ENCODE measurements around the gene TANC1.

Gene TANC1

GRCh38 chr2:159175182-159175581 is 206.7 kb downstream of the TANC1 start:
- DNase-seq, result no peak

- DNase-seq, result no peak
Measured at GRCh38 chr2:159175927-159176326, 207.5 kb downstream of the TANC1 start.

GRCh38 chr2:159176555-159176954 is 208.1 kb downstream of the TANC1 start:
- no peak for DNase-seq

DNA sequence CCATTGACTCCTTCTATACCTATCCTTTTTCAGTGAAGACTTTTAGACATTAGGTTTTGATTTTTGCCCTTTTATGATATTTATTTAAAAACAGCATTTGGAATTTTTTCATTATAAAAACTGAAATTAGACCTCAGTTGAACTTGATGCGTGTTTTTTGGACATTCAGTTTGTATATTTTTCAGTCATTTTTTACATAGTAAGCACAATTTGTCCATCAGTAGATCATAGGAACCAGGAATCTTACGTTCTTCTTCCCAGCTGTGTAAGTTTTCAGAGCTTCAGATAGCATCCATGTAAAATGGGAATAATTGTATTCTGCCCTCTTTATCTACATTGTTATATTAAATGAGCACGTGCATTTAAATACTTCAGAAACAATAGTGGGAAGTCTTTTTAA is 208.9 kb downstream of the TANC1 start:
- DNase-seq, result no peak

DNA sequence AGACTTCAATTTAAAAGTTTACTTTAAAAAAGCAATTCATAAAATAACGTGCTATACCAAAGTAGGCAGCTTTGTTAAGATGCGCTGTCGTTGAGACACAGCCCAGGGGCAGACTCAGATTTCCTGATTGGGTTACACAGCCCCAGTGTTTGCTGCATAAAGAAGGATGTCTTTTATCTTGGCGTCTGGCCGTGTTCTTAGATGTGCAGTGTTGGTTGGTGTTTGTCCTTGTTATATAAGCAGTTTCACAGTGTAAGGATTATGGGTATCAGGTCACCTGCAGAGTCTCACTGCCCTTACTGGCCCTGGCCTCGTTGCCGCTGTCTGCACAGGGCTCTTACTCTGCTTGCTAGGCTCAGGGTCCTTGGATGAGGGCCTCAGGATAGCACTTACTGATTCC is 209.5 kb downstream of the TANC1 start:
- no peak for DNase-seq

DNA sequence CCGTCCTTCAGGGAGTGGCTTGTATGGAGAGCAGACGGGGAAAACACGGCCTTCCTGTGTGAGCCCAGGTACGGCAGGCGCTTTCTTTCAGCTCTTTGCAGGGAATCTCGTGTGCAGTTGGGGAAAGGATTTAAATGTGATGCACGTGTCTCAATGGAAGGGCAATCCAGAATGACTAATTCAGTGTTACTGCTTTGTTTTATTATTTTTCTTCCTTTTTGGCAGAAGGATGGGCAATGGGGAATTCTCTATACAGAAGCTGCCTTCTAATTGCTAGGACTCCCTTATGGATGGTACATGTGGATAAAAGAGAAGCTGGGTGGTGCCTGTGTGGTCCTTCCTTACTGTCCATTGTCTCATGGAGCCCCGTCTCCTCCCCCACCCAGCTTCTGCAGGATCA is 210.7 kb downstream of the TANC1 start:
- DNase-seq, result no peak

DNA sequence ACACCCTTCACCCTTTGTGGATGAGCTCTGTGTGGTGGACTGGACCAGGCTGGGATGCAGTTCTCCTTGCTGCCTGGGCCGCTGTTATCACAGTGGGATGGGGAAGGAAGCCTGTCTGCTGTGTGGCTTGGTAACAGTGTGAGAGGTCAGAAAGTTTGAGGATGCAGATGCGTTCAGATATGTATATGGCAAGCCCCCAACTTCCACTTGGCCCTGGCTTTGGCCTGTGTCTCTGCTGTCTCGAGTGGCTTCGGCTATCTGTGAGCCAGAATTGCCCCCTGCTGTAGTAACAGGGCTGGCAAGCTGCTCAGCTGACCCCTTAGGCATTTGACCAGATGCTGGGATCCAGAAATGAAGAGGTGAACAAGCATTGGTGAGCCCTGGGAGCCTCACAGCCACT is 211.3 kb downstream of the TANC1 start:
- DNase-seq, result no peak

GRCh38 chr2:159183346-159183745 is 214.9 kb downstream of the TANC1 start:
- DNase-seq, result no peak

GRCh38 chr2:159185401-159186130 is 217.1 kb downstream of the TANC1 start:
- DNase-seq, result peak; percentile 34

DNA sequence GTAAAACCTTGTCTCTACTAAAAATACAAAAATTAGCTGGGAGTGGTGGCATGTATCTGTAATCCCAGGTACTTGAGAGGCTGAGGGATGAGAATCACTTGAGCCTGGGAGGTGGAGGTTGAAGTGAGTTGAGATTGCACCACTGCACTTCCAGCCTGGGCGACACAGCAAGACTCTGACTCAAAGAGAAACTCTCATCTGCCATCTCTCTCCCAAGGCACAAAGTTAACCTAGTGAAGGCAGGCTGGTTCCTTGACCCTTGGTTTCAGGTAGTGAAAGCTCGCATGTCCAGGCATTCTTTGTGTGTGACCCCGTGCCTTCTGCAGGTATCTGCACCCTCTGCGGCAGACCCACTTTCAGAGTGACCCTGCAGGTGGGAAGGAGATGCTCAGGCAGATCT is 218.0 kb downstream of the TANC1 start:
- no peak for DNase-seq

GRCh38 chr2:159187106-159187505 is 218.7 kb downstream of the TANC1 start:
- DNase-seq, result no peak

DNA sequence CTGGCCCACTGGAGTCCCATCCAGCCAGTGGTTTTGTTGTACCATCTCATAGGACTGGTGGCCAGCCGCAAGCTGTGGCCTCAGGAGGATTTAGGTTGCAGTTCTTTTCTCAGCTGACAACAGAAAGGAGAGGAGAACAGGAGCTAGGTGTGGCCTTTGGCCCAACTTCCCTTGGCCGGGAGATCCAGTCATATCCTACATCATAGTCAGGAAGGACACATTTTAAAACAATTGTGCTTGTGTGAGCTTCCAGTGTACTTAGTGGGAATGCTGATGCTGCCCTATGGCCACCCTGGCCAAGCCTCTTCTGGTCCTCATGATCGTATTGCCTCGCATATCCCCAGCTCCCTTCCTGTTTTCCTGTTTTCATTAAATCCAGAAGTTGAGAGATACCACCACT is 220.0 kb downstream of the TANC1 start:
- DNase-seq, result no peak

- DNase-seq, result no peak
Measured at GRCh38 chr2:159192371-159192918, 224.0 kb downstream of the TANC1 start.

DNA sequence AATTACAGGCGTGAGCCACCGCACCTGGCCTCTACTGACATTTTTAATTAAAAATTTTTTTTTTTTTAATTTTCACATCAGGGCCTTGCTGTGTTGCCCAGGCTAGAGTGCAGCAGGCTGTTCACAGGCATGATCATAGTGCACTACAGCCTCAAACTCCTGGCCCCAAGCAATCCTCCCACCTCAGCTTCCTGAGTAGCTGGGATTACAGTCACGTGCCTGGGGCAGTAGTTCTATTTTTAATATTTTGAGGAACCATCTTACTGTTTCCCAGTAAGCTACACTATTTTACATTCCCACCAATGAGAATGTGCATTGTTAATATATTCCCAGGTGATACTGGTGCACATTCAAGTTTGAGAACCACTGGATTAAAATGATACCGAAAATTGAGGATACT is 225.4 kb downstream of the TANC1 start:
- no peak for DNase-seq

DNA sequence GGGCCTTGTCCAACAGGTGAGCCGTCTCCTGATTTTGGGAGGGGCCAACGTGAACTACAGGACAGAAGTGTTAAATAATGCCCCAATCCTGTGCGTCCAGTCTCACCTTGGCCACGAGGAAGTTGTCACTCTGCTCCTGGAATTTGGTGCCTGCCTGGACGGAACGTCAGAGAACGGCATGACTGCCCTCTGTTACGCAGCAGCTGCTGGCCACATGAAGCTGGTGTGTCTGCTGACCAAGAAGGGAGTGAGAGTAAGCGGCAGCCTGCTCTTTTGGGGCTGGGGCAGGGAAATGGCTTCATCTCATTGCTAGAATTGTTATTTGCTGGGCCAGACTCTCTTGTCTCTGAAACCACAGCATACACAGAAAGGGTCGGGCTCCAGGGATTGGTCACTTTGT is 225.8 kb downstream of the TANC1 start:
- DNase-seq, result no peak

DNA sequence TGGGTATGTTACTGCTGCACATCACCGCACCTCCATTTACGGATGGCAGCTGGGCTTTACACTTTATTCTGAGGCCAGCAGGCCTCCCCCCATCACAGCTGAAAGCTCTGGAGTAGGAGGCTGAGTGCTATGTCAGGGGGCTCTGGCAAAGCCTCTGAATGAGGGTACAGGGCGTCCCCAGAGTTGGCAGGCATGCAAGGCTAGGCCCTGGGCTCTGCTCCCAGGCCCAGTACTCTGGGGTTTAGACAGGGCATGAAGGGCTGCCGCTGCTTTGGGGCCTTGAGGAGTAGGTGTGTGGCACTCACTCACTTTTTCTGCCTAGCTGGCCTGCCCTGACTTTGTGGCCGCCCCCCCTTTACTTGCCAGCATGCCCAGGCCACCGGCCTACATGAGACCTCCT is 227.3 kb downstream of the TANC1 start:
- no peak for DNase-seq

- no peak for DNase-seq
Measured at GRCh38 chr2:159196393-159196925, 228.0 kb downstream of the TANC1 start.

DNA sequence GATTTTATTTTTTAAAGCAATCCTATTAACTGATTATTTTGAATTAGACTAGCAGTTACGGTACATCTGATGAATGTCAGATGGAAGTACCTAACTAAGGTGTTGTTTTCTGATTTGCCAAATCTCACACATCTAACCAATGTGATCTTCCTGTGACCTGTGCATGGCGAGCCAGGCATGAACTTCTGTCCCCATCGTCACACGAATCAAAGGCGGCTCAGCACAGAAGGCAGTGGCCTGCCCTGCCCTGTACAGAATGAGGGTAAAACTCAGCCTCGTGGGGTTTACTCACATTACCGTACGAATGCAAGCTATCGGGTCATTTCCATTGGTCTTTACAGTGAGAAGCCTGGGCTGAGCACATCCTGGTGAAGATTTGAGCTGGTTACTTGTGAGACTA is 230.8 kb downstream of the TANC1 start:
- DNase-seq, result no peak

DNA sequence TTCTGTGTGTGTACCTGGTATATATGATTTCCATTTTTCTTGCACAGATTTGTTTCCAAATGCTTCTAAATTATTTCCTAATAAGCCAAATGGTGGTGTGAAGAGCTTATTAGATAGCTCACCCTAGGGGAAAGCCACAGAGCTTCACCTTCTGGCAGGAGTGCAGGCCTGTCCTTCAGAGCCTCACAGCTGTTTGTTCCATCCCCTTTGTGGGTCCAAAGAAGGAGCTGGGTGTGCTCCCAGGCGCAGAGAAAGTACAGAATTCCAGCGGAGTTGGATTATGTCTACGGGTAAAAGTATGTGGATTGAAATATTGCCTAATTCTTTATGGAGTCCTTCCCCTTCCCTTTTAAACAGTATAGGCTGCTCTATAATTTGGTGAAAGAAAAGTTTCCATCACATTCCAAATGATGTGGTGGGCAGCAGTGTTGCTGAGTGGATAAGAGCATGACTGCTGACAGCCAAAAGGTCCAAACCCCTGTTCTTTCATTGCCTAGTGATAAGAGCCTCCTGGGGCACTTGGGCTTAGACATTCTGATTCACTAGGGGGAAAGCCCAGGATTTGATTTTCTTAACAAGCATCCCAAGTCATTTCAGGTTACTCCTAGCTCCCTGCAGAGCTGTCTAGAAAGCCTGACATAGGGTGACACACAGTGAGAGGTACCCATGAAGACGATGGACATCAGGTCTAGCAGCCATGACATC is 231.5 kb downstream of the TANC1 start:
- no peak for DNase-seq

GRCh38 chr2:159200498-159200897 is 232.1 kb downstream of the TANC1 start:
- DNase-seq, result no peak

- DNase-seq, result no peak
Measured at GRCh38 chr2:159201360-159202063, 233.1 kb downstream of the TANC1 start.

DNA sequence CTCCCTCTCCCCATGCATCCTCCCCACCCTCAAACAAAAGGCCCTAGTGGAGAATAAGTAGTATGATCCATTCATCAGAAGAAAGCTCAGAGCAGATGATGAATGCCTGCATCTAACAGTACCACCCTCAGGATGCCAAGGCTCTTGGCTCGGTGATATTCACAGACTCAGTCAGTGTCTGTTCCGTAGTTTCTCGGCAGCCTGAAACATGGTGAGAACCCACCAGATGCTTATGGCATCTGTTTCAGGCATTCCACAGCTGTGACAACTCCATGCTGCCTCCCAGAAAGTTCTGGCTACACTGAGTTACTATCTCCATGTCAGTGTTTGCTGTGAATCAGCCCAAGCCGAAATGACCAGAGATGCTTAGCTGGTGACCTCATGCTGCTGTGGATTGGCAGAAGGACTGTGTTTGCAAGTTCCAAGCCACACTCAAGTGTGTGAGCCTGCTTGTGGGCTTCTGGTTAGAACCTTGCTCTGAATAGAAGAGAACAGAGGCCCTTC is 234.2 kb downstream of the TANC1 start:
- no peak for DNase-seq

Data from OCI-M1 (cell line).